Stimulated activated CD4-positive, alpha-beta T cell treated with anti-CD3 and anti-CD28 coated beads, Interleukin-4, amount 100 ng/mL, for 24 hours (primary cell): ENCODE data around the gene LYSMD3.
"Not testable (repeated sequence)": the region's sequence is repeated elsewhere in the genome, so short reads cannot be mapped to it uniquely, and the experiment has no call there.

Source experiments
- DNase-seq: peaks from one replicate; pipeline ENCODE4 v3.0.0-alpha.2; 2020

LYSMD3 gene

DNA sequence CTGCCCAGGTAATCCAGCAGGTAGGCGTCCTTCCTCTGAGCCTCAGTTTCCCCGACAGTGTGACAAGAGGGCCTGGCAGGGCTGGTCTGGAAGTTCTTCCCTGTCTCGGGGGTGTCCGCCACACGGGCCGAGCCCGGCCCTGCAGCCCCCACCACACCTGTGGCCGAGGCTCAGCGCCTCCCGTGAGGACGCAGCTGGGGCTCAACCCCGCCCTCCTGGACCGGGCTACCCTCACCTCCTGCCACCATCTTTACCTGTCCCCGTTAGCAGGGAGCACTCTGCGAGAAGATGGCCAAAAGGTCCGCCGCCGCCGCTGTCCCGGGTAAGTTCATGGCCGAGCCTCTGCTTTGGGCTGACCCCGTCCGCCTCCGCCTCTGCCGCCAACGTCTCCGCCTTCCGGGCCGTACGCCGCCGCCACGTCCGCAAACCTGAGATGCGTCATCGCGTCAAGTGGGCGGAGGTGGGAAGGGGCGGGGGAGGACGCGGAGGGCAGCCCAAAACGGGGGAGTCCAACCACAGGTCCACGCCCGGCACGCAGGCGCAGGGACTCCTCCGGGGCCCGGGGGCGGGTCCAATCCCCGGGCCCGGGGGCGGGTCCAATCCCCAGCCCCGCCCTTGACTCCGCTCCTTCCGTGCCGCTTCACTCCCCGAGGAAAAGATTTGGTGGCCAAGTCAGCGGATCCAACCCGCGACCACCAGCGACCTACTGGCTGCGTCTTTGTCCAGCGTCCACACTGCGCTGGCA, at the start of gene LYSMD3:
LYSMD3 (minus strand) TSS at position 391 of the 745 bp plus-strand sequence. CDS start 4,295 bp downstream, outside the sequence.
- DNase-seq = peak; percentile 94

DNA sequence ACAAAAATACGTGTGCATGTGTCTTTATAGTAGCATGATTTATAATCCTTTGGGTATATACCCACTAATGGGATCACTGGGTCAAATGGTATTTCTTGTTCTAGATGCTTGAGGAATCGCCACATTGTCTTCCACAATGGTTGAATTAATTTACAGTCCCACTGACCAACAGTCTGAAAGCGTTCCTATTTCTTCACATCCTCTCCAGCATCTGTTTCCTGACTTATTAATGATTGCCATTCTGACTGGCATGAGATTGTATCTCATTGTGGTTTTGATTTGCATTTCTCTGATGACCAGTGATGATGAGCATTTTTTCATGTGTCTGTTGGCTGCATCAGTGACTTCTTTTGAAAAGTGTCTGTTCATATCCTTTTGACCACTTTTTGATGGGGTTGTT, 47.2 kb upstream of the LYSMD3 start:
- DNase-seq = not testable (repeated sequence)

- no peak for DNase-seq
Measured at GRCh38 chr5:90575712-90576111, 46.3 kb upstream of the LYSMD3 start.

DNA sequence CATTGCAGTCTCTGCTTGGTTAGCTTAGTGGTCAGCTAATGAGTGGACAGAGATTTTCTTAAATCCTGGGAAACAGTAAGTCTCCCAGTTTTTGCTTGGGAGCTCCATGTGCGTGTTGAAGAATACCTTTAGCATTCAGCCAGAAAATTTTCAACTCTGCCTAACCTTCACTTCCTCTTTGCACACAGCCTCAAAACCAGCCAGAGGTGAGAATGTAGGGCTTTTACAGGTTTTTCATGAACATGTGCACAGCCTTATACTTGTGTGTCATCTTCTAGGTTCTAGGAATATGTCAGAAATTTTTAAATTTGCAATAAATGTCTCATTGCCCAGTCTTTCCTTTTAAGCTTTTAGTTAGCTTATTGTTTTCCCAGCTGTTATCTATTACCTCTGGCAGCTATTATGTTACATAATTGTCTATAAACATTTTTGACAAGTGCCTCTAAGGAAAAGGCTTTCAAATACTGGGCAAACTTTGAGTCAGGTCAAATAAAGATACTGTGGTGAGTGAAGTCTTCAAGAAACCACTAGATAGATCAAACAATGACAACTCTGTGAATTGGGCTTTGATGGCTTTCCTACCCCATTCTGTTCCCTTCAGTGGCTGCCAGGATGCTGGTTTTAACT, 41.9 kb upstream of the LYSMD3 start:
- no peak for DNase-seq

DNA sequence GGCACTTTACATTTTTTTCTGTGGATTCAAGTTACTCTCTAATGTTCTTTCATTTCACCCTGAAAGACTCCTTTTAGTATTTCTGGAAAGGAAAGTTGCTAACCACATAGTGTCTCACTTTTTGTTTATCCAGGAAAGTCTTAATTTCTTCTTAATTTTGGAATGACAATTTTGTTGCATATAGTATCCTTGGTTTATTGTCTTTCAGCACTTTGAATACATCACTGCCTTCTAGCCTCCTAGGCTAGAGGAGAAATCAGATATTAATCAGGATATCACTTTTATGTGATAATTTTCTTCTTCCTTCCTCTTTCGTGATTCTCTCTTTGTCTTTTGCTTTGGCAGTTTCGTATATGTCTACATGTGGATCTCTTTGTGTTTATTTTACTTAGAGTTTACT, 40.6 kb upstream of the LYSMD3 start:
- no peak for DNase-seq

- DNase-seq = no peak
Measured at GRCh38 chr5:90569084-90569483, 39.7 kb upstream of the LYSMD3 start.

DNA sequence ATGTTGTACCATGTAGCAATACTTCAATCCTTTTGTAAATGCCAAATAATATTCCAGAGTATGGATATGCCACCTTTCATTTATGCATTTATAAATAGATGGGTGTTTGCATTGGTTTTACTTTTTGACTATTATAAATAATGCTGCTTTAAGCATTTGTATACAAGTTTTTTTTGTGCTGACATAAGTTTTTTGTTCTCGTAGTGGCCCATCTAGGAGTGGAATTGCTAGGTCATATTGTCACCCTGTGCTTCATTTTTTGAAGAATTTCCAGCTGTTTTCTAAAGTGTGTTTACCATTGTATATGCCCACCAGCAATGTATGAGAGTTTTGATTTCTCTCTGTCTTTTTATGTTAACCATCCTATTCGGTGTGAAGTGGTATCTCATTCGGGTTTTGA, 36.1 kb upstream of the LYSMD3 start:
- no peak for DNase-seq

DNA sequence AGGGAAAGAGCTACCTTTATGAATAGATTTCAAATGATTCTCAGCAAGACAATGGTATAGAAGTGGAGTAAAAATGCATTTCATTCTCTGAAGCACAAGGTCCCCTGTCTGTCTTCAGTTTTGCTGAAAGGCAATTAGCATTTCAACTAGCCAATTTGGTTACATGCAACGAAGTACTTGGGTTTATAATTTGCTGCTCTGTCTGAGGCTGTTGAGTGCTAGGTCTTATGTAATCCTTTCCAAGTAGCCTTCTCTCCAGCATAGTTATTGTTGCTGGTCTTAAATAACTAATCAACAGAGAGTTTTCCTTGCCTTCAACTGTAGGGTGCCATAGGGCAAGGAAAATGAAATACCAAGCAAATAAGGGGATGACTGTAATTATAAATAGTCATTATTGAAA, 33.7 kb upstream of the LYSMD3 start:
- DNase-seq = no peak

- DNase-seq = no peak
Measured at GRCh38 chr5:90562341-90562740, 33.0 kb upstream of the LYSMD3 start.

DNA sequence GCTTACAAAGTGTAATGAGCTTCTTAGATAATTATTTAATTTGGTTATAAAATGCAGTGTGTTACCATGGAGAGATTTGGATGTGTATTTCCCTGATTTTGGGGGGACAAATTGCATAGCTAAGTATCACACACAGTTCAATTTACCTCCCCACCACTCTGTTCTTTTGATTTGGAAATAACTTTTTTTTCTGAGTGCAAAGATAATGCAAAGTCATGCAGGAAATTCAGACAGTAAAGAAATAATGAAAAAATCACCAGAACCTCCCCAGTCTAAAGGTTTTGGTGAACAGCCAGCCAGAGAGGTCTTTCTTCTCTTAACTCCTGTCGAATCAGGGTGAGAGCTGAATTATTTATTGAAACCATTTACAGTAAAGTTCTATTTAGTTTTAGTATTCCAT, 32.4 kb upstream of the LYSMD3 start:
- no peak for DNase-seq

- no peak for DNase-seq
Measured at GRCh38 chr5:90560771-90561170, 31.4 kb upstream of the LYSMD3 start.

- DNase-seq = no peak
Measured at GRCh38 chr5:90558344-90559192, 29.2 kb upstream of the LYSMD3 start, which contains the start of gene ADGRV1. TSS of gene ADGRV1 (plus strand) at chr5:90558797. CDS start at chr5:90558896, 99 bp downstream.

- DNase-seq = no peak
Measured at GRCh38 chr5:90557871-90558270, 28.5 kb upstream of the LYSMD3 start.

DNA sequence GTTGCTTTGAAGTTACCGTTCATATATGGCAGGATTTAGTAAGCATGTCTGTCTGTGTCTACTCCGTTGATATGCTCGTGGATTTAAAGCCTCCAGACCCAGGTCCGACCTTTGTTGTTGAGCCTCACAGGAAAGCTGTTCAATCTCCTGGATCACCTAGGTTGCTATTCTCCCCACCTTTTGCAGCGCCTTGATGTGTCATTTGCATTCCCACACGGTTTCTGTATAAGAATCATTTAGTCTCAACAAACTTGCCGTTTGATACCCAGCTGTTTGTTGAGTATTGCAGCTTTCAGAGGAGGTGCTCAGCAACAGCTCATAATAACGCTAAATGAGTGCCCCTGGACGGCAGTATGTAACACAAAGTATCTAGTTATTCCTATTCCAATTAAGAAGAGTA, 28.0 kb upstream of the LYSMD3 start:
- no peak for DNase-seq

DNA sequence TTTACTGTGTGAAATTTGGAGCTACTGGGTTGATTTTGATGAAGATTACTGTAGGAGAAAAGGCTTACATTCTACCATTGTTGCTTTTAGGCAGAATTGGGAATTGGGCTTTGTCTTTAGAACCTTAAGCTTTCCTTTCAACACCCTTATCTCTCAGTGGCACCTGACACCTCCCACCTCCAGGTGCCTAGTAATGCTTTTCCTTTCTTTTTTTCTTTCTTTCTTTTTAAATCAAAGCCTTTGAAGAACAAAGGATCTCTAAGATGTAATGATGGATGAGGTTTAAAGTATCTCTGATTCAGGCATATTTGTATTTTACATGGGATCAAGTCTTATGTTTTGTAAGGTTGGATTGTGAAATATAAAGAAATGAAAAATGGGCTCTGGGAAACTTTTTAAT, 26.3 kb upstream of the LYSMD3 start:
- DNase-seq = no peak

- DNase-seq = no peak
Measured at GRCh38 chr5:90554358-90555006, 25.1 kb upstream of the LYSMD3 start.

- DNase-seq = no peak
Measured at GRCh38 chr5:90553711-90554110, 24.3 kb upstream of the LYSMD3 start.

DNA sequence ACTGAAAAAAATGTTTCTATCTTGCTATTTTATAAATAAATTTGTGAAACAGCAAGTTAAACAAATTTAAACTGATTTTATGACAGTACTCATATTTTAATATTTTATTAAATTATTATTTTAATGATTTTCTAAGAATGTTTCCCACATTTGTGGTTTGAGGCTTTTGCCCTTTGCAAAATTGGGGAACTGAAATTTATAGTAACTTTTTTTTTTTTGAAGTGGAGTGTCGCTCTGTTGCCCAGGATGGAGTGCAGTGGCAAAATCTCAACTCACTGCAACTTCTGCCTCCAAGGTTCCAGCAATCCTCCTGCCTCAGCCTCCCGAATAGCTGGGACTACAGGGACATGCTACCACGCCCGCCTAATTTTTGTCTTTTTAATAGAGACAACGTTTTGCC, 22.0 kb upstream of the LYSMD3 start:
- DNase-seq = no peak

DNA sequence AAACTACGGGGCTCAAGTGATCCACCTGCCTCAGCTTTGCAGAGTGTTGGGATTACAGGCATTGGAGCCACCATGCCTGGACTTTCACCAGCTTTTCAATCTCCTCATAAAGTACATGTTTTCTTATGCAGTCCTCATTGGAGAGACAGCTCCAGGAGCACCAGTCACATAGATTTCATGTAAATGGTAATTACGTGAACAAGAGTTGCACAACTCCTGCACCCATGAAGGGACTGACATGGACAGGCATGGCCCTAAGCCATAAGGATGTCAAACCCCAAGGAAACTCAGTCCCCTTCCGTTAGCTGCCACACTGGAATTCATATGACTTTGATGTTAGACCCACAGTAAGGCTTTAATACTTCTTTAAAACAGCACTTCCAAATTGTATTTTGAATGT, 21.6 kb upstream of the LYSMD3 start:
- no peak for DNase-seq

DNA sequence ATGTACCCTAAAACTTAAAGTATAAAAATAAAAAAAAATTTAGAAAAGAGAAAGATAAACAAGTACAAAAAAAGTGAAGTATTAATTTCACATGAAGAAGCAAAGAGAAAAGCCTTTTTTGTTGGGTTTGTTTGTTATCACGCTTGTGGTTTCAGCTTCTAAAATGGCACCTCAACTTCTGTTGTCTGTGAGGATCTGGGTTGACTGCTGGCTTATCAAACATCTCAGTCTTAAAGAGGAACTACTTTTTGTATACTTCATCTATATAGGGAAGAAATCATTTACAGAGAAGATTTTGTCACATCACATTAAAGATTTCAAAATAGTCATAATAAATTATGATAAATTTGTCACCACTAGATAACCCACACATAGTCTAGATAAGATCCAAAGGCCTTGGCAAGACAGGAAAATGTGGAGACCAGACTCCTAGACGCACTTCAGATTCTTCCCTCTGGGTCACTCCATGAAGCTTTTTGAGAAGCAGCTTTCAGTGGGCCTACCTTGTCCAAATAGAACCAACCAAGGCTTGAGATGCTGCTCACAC, 20.4 kb upstream of the LYSMD3 start:
- DNase-seq = no peak

DNA sequence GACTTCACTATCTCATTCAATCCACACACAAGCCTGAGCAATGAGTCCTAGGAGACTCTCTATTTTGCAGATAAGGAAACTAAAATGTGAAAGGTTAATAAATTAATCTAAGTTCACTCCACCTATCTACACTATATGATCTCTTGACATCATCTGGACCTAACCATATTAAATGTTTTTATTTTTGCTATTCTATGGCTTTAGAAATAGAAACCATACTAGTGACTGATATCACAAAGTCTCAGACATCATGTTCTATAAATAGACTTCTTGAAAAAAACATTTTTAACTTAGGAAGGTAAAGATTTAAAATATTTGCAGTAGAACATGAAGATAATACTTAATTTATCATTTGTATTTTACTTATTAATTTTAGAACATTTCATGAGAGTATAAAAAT, 19.8 kb upstream of the LYSMD3 start:
- no peak for DNase-seq

DNA sequence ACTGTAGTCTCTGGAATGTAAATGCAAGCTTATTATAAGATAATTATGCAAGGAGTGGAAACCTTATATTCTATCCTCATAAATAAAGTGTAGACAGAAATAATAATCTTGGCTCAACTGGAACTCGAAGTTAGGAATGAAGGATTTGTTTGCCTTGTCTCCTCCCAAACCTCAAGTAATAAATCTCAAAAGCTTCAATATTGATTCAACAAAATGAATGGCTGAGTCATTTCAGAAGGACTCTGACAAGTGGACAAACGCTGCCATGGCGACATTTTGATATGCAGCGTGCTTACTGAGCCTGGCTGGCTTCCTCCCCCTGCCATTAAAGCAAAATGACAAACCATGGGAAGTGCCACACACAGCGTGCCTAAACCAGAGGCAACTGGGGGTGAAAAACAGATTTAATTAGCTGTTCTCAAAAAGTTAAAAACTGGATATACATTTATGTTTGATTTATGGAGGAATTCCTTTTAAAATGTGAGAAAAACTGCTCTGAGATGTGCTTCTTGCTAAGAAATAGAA, 18.7 kb upstream of the LYSMD3 start:
- DNase-seq = no peak
